ENCODE data around the gene APOC3.

APOC3 gene

DNA sequence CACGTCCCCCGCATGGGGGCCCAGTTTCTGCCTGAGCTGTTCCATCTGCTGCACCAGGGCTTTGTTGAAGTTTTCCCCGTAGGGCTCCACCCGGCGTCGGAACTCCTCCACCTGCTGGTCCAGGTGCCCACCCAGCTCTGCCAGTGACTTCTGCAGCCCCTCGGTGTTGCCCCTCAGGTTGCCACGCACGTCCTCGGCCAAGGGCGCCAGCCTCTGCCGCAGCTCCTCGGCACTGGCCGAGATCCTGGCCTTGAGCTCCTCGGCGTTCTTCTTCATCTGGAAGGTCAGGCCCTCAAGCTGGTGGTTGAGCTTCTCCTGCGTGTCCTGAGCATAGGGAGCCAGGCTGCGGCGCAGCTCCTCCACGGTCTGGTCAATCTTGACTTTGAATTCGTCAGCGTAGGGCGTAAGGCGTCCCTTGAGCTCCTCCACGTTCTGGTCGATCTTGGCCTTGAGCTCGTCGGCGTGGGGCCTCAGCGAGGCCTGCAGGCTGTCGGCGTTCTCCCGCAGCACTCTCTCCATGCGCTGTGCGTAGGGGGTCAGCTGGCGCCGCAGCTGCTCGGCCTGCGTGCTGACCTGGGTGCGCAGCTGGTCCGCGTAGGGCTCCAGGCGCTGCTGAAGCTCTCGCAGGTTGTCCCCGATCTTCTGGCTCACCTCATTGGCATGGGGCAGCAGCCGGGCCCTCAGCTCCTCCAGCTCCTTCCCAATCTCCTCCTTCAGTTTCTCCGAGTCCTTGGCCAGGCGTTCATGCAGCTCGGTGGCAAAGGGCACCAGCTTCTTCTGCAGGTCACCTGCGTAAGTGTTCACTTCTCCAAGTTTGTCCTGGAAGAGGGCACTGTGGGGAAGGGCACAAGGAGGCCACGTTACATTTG lies 8.4 kb upstream of the APOC3 start:
- Histone ChIP-seq H3K79me2 (ENCODE audit: low read length) (no peaks in the 10 kb centered on the region), H3K9ac (ENCODE audit: low read length) (no peak overlapping the region), H4K20me1 (ENCODE audit: insufficient read depth, low read length) (no peaks in the 10 kb centered on the region), H3K9me3 (ENCODE audit: insufficient read depth, low read length) (no peaks in the 10 kb centered on the region), H3K36me3 (replicated peaks; ENCODE audit: low read depth, low read length) (no peaks in the 10 kb centered on the region), H2AFZ (ENCODE audit: low read depth, low read length) (no peak overlapping the region), H3K4me3 (ENCODE audit: low read length) (no peak overlapping the region), H3K4me1 (ENCODE audit: low read length) (peaks cover 3% of the 10 kb centered on the region; the same call in 1 of the 2 replicates), H3K27ac (ENCODE audit: low read length) (no peak overlapping the region), H3K27me3 (ENCODE audit: low read depth, low read length) (no peaks in the 10 kb centered on the region), H3K4me2 (ENCODE audit: low read length) (no peak overlapping the region)
- TF ChIP-seq CTCF (IDR thresholded peaks at IDR 0.05; ENCODE audit: low read depth, low read length) (no peak), EZH2phosphoT487 (IDR thresholded peaks at IDR 0.05; ENCODE audit: low read depth) (no peak)

GRCh38 chr11:116822575-116822974 lies 7.1 kb upstream of the APOC3 start:
- TF ChIP-seq EZH2phosphoT487 (IDR thresholded peaks at IDR 0.05; ENCODE audit: low read depth) (no peak), CTCF (IDR thresholded peaks at IDR 0.05; ENCODE audit: low read depth, low read length) (no peak)
- Histone ChIP-seq H2AFZ (ENCODE audit: low read depth, low read length) (no peak overlapping the region), H3K9ac (ENCODE audit: low read length) (no peak overlapping the region), H3K27ac (ENCODE audit: low read length) (no peak overlapping the region), H3K4me3 (ENCODE audit: low read length) (no peak overlapping the region), H3K27me3 (ENCODE audit: low read depth, low read length) (no peaks in the 10 kb centered on the region), H3K36me3 (replicated peaks; ENCODE audit: low read depth, low read length) (no peaks in the 10 kb centered on the region), H3K4me2 (ENCODE audit: low read length) (no peak overlapping the region), H3K79me2 (ENCODE audit: low read length) (no peaks in the 10 kb centered on the region), H4K20me1 (ENCODE audit: insufficient read depth, low read length) (no peaks in the 10 kb centered on the region), H3K4me1 (ENCODE audit: low read length) (peaks cover 3% of the 10 kb centered on the region; the same call in 1 of the 2 replicates), H3K9me3 (ENCODE audit: insufficient read depth, low read length) (no peaks in the 10 kb centered on the region)

- Histone ChIP-seq H3K27me3 (ENCODE audit: low read depth, low read length) (no peaks in the 10 kb centered on the region), H3K79me2 (ENCODE audit: low read length) (no peaks in the 10 kb centered on the region), H4K20me1 (ENCODE audit: insufficient read depth, low read length) (no peaks in the 10 kb centered on the region), H3K9me3 (ENCODE audit: insufficient read depth, low read length) (no peaks in the 10 kb centered on the region), H3K4me2 (ENCODE audit: low read length) (no peak within 1 kb of the TSS), H3K9ac (ENCODE audit: low read length) (no peak within 1 kb of the TSS), H3K4me1 (ENCODE audit: low read length) (peaks cover 3% of the 10 kb centered on the region; the same call in 1 of the 2 replicates), H2AFZ (ENCODE audit: low read depth, low read length) (no peak within 1 kb of the TSS), H3K4me3 (ENCODE audit: low read length) (no peak within 1 kb of the TSS), H3K27ac (ENCODE audit: low read length) (no peak within 1 kb of the TSS), H3K36me3 (replicated peaks; ENCODE audit: low read depth, low read length) (no peaks in the 10 kb centered on the region)
- TF ChIP-seq EZH2phosphoT487 (IDR thresholded peaks at IDR 0.05; ENCODE audit: low read depth): no peak
- TF ChIP-seq CTCF (IDR thresholded peaks at IDR 0.05; ENCODE audit: low read depth, low read length): no peak
Observed at GRCh38 chr11:116823031-116823843, 6.5 kb upstream of the APOC3 start, which contains the start of gene APOA4. TSS of gene APOA4 (minus strand) at chr11:116823304. CDS start at chr11:116823191, 113 bp downstream.

DNA sequence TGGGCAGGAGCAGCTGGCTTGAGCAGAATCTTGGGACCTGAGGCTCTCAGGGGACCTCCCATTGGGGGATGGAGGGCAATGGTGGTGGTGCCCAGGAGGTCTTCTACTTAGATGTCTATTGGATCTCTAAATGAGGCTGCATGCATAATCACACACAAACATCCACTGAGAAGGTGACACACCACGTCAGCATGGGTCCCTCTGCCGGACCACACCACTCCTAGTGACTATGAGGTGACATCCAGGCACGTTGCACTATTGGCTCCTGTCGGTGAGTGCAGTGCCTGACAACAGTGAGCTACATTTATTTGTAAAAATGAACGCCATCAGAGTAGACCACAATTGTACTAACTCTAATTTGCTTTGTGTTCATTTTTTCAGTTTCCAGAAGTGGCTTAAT lies 4.3 kb upstream of the APOC3 start:
- Histone ChIP-seq H3K36me3 (replicated peaks; ENCODE audit: low read depth, low read length) (no peaks in the 10 kb centered on the region), H4K20me1 (ENCODE audit: insufficient read depth, low read length) (no peaks in the 10 kb centered on the region), H2AFZ (ENCODE audit: low read depth, low read length) (no peak overlapping the region), H3K4me1 (ENCODE audit: low read length) (no peaks in the 10 kb centered on the region), H3K9me3 (ENCODE audit: insufficient read depth, low read length) (no peaks in the 10 kb centered on the region), H3K27me3 (ENCODE audit: low read depth, low read length) (no peaks in the 10 kb centered on the region), H3K9ac (ENCODE audit: low read length) (no peak overlapping the region), H3K79me2 (ENCODE audit: low read length) (no peaks in the 10 kb centered on the region), H3K27ac (ENCODE audit: low read length) (no peak overlapping the region), H3K4me2 (ENCODE audit: low read length) (no peak overlapping the region), H3K4me3 (ENCODE audit: low read length) (no peak overlapping the region)
- TF ChIP-seq EZH2phosphoT487 (IDR thresholded peaks at IDR 0.05; ENCODE audit: low read depth): no peak
- no peak for TF ChIP-seq CTCF (IDR thresholded peaks at IDR 0.05; ENCODE audit: low read depth, low read length)
